Stomach (tissue), 9 donors: ENCODE results near the gene EPN2. TPM values are rescaled to one million over a fixed set of nuclear protein-coding genes. Genes with fewer than 3 reads are reported as not detected.
A peak's percentile ranks its signal among the peaks of the same experiment; 100 is the strongest.

Experiments used
- DNase-seq, 2 donors: peaks; one replicate each; pipeline versions ENCODE4 v3.0.0 to v3.0.0-alpha.2; 2013 to 2019
- H3K27ac ChIP-seq, 5 donors: fragments of 200-600 bp in 4 of 5; sonication (generic) in 4 of 5; one replicate each; pipeline ENCODE4 v1.5.1; 2013 to 2019; ENCODE audit warnings: mild to moderate bottlenecking in 1 of 5, moderate library complexity in 1 of 5
- H3K27me3 ChIP-seq, 3 donors: fragments of 200-600 bp; sonication (generic); one replicate each; pipeline ENCODE4 v1.5.1; 2017 to 2019; ENCODE audit warnings: mixed run types in 1 of 3
- H3K36me3 ChIP-seq, 4 donors: fragments of 200-600 bp; sonication (generic); 1 replicate in 3 of 4; 2 replicates in 1 of 4; pipeline ENCODE4 v1.5.1; 2016 to 2019
- H3K4me1 ChIP-seq, 4 donors: fragments of 200-600 bp; sonication (generic); one replicate each; pipeline ENCODE4 v1.5.1; 2016 to 2019
- H3K4me3 ChIP-seq, 4 donors: fragments of 200-600 bp; sonication (generic) in 3 of 4; one replicate each; pipeline ENCODE4 v1.5.1; 2016 to 2019; ENCODE audit warnings: mild to moderate bottlenecking in 1 of 4
- H3K9me3 ChIP-seq, 4 donors: fragments of 200-600 bp; sonication (generic); one replicate each; pipeline ENCODE4 v1.5.1; 2016 to 2019
- CTCF ChIP-seq, 7 experiments: fragments of 450-650 bp in 4 of 7; fragments of 200-600 bp in 3 of 7; sonication (generic) in 3 of 7; IDR thresholded peaks; one replicate each; pipeline ENCODE4 v1.5.1; 2016 to 2019; ENCODE audit warnings: antibody characterized with exemption in 7 of 7, control low read depth in 2 of 7, mild to moderate bottlenecking in 1 of 7
- EP300 ChIP-seq: sonication (generic); formaldehyde crosslinking; IDR thresholded peaks from one replicate; pipeline ENCODE4 v1.6.1; 2017; ENCODE audit warnings: antibody characterized with exemption
- POLR2A ChIP-seq, 4 donors: fragments of 450-650 bp; IDR thresholded peaks; one replicate each; pipeline ENCODE4 v1.6.1; 2016; ENCODE audit warnings: antibody characterized with exemption in 4 of 4, control low read depth in 2 of 4, mild to moderate bottlenecking in 1 of 4, moderate library complexity in 1 of 4
- POLR2AphosphoS5 ChIP-seq, 3 donors: sonication (generic); formaldehyde crosslinking; IDR thresholded peaks; one replicate each; pipeline ENCODE4 v1.6.1; 2016; ENCODE audit warnings: antibody characterized with exemption in 3 of 3
- WGBS, 5 donors: extraction: QIAGEN DNeasy Blood & Tissue Kit in 3 of 5; methylation state at CpG; one replicate each; pipeline versions ENCODE4 v1.1.5 to v1.1.7; 2013 to 2018; 5-methylcytosine and 5-hydroxymethylcytosine counted together
- intact Hi-C: fragments of 100-400 bp; cut with DNase I; formaldehyde crosslinking; loops from one replicate; pipeline ENCODE4 v1.15.1; 2023; ENCODE audit warnings: low total_unique reads
- polyA plus RNA-seq, 3 donors: library from polyadenylated mRNA; stranded (reverse); fragments of 200-250 nt; gene quantifications; one replicate each; pipeline ENCODE4 v1.2.3, GENCODE V29; 2013
- total RNA-seq, 5 donors: library from RNA; depleted of rRNA; stranded (reverse); fragments of >200 nt; gene quantifications; one replicate each; pipeline versions ENCODE4 v1.1.0 to v1.2.3, GENCODE V29; 2014 to 2016
- donor health status: healthy with polysubstance abuse.
- donor health status: Bipolar disorder and iron deficiency.
- donor health status: healthy.

Gene EPN2
- total and polyA plus RNA-seq, 8 donors, result 10.7 to 71.9 (median 25.7) TPM

GRCh38 chr17:19264268-19264667 lies 27.1 kb downstream of the EPN2 start:
- WGBS, 5 donors, result 33 to 37% (median 34%) methylated on average over 3 of the region's 3 CpGs
- no peaks in the 10 kb centered on the region for H3K9me3 ChIP-seq
- no peaks in the 10 kb centered on the region for H3K36me3 ChIP-seq
- peaks cover 55 to 87% (median 68%) of the 10 kb centered on the region in 4 donors for H3K4me1 ChIP-seq
- TF ChIP-seq POLR2AphosphoS5 (IDR thresholded peaks at IDR 0.05) (no peak), EP300 (no peak), POLR2A (IDR thresholded peaks at IDR 0.05) (no peak), CTCF (IDR thresholded peaks at IDR 0.05) (no peak)
- H3K27ac ChIP-seq, result peak overlapping the region in 4 of 5 donors; percentile 64 to 83 (median 78)
- no peak overlapping the region for H3K4me3 ChIP-seq
- intact Hi-C loops, result no loop called here
- DNase-seq, result no peak
- H3K27me3 ChIP-seq, result no peaks in the 10 kb centered on the region

- H3K4me3 ChIP-seq, result no peak overlapping the region
- 40 to 69% (median 58%) methylated on average over 6 of the region's 6 CpGs for WGBS, 5 donors
- H3K36me3 ChIP-seq, result no peaks in the 10 kb centered on the region
- H3K9me3 ChIP-seq, result no peaks in the 10 kb centered on the region
- peak overlapping the region in 4 of 5 donors; percentile 64 to 83 (median 78) for H3K27ac ChIP-seq
- TF ChIP-seq CTCF (IDR thresholded peaks at IDR 0.05), result no peak
- no peak for TF ChIP-seq EP300
- no peak for TF ChIP-seq POLR2A (IDR thresholded peaks at IDR 0.05)
- no peak for TF ChIP-seq POLR2AphosphoS5 (IDR thresholded peaks at IDR 0.05)
- intact Hi-C loops, result no loop called here
- H3K4me1 ChIP-seq, result peaks cover 59 to 87% (median 72%) of the 10 kb centered on the region in 4 donors
- DNase-seq, result no peak
- no peaks in the 10 kb centered on the region for H3K27me3 ChIP-seq
Observed at GRCh38 chr17:19264681-19265080, 27.5 kb downstream of the EPN2 start.

GRCh38 chr17:19265755-19266154 lies 28.6 kb downstream of the EPN2 start:
- 63 to 84% (median 78%) methylated on average over 6 of the region's 6 CpGs for WGBS, 5 donors

GRCh38 chr17:19268611-19269010 lies 31.4 kb downstream of the EPN2 start:
- H3K9me3 ChIP-seq, result no peaks in the 10 kb centered on the region
- intact Hi-C loops, result no loop called here
- 25 to 49% (median 33%) methylated on average over 3 of the region's 3 CpGs for WGBS, 5 donors
- peak overlapping the region; percentile 42 to 76 (median 61) for H3K27ac ChIP-seq
- DNase-seq, result no peak
- no peak for TF ChIP-seq EP300
- no peak for TF ChIP-seq POLR2AphosphoS5 (IDR thresholded peaks at IDR 0.05)
- no peak for TF ChIP-seq POLR2A (IDR thresholded peaks at IDR 0.05)
- TF ChIP-seq CTCF (IDR thresholded peaks at IDR 0.05), result no peak
- H3K4me1 ChIP-seq, result peaks cover 61 to 87% (median 79%) of the 10 kb centered on the region in 4 donors
- H3K27me3 ChIP-seq, result no peaks in the 10 kb centered on the region
- H3K4me3 ChIP-seq, result no peak overlapping the region
- no peaks in the 10 kb centered on the region for H3K36me3 ChIP-seq

More at GRCh38 chr17:19265755-19266154, 28.6 kb downstream of the EPN2 start:
- intact Hi-C loops, result no loop called here
- H3K4me1 ChIP-seq, result peaks cover 68 to 92% (median 81%) of the 10 kb centered on the region in 4 donors
- peak overlapping the region in 4 of 5 donors; percentile 5 to 83 (median 46) for H3K27ac ChIP-seq
- TF ChIP-seq EP300 (no peak), POLR2AphosphoS5 (IDR thresholded peaks at IDR 0.05) (no peak), CTCF (IDR thresholded peaks at IDR 0.05) (no peak), POLR2A (IDR thresholded peaks at IDR 0.05) (no peak)
- no peaks in the 10 kb centered on the region for H3K27me3 ChIP-seq
- no peak for DNase-seq
- H3K4me3 ChIP-seq, result no peak overlapping the region
- H3K9me3 ChIP-seq, result no peaks in the 10 kb centered on the region
- no peaks in the 10 kb centered on the region for H3K36me3 ChIP-seq
